GM12874 (cell line): ENCODE measurements around the gene SLC29A3.

Experiments used
- TF ChIP-seq, protein P1 (sequence below): IDR thresholded peaks from 2 replicates; pipeline ENCODE4 v1.5.1; 2011; ENCODE audit warnings: low read depth, mild to moderate bottlenecking, control low read depth, low read length, moderate library complexity; ENCODE audit not compliant: insufficient read depth

Gene SLC29A3

DNA sequence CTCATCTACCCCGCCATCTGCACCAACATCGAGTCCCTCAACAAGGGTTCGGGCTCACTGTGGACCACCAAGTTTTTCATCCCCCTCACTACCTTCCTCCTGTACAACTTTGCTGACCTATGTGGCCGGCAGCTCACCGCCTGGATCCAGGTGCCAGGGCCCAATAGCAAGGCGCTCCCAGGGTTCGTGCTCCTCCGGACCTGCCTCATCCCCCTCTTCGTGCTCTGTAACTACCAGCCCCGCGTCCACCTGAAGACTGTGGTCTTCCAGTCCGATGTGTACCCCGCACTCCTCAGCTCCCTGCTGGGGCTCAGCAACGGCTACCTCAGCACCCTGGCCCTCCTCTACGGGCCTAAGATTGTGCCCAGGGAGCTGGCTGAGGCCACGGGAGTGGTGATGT, 43.1 kb downstream of the SLC29A3 start:
- TF ChIP-seq, protein P1, sequence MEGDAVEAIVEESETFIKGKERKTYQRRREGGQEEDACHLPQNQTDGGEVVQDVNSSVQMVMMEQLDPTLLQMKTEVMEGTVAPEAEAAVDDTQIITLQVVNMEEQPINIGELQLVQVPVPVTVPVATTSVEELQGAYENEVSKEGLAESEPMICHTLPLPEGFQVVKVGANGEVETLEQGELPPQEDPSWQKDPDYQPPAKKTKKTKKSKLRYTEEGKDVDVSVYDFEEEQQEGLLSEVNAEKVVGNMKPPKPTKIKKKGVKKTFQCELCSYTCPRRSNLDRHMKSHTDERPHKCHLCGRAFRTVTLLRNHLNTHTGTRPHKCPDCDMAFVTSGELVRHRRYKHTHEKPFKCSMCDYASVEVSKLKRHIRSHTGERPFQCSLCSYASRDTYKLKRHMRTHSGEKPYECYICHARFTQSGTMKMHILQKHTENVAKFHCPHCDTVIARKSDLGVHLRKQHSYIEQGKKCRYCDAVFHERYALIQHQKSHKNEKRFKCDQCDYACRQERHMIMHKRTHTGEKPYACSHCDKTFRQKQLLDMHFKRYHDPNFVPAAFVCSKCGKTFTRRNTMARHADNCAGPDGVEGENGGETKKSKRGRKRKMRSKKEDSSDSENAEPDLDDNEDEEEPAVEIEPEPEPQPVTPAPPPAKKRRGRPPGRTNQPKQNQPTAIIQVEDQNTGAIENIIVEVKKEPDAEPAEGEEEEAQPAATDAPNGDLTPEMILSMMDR = no peak

- TF ChIP-seq, protein P1 = no peak
These were observed 44.9 kb downstream of the SLC29A3 start for GRCh38 chr10:71363936-71364335.

DNA sequence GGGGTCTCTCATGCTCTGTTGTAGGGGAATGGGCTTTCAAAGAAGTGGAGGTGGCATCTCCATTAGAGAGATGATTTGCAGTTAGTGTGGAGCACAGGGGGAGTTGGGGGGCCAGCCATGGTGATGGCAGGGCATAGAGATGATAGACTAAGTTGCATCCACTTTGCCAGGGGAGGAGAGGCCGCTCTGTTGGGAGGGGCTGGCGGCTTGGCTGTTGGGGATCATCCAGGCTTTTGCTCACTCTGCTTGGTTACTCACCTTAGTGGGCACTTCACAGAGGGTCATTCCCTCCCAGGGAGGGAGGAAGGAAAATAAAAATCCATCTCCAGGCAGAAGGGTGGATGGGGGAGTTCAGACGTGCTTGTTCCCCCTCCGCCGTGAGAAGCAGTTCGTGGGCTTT, 46.3 kb downstream of the SLC29A3 start:
- TF ChIP-seq, protein P1 = no peak

DNA sequence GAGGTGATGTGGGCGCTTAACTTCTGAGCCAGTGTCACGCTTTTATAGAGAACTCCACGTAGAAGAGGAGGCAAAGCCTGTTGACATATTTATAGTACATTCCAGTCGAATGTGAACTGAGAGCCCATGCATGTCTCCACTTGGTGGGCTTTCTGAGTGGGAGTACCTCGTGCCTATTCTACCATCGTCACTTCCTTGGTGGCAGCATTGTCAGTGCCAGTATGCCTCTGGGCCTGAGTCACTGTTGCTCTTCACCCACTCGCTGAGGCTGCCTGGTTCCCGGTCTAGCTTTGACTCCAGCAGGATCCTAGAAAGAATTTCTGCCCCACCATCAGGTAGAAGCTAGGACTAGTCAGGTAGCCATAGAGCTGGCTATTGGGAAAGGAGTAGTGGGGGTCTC, 47.6 kb downstream of the SLC29A3 start:
- TF ChIP-seq, protein P1 = no peak

- TF ChIP-seq, protein P1 = no peak
These were observed 48.2 kb downstream of the SLC29A3 start for GRCh38 chr10:71367271-71367670.

DNA sequence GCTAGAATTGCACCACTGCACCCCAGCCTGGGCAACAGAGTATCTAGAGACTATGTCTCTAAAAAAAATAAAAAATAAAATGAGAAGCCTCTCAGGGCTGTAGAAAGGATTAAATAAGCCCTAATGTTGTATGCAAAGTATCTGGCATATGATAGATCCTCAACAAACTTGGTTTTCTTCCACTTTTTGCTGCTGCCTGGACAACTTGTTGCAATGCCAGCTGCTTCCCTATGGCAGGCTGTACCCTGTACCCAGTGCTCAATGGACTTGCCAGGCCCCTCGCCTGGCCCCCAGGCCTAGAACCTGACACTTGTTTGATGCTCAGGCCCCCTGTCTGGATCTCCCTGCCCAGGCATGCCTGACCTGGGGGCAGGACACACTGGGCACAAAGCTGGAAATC, 49.1 kb downstream of the SLC29A3 start:
- TF ChIP-seq, protein P1 = no peak

GRCh38 chr10:71368643-71369042, 49.6 kb downstream of the SLC29A3 start:
- TF ChIP-seq, protein P1 = peak; percentile 14; the same call in 1 of the 2 replicates

- TF ChIP-seq, protein P1 = no peak
These were observed 50.5 kb downstream of the SLC29A3 start for GRCh38 chr10:71369602-71370001.
